GM19193 (cell line): Measurements from ENCODE around the gene COL4A2.

ENCODE experiments used
- POLR2A ChIP-seq: IDR thresholded peaks from 4 replicates; pipeline ENCODE4 v1.6.1; 2011; ENCODE audit not compliant: insufficient read depth, insufficient read length; ENCODE audit errors: extremely low read depth

The COL4A2 gene

GRCh38 chr13:110344320-110344719 is 37.2 kb downstream of the COL4A2 start:
- no peak for TF ChIP-seq POLR2A

GRCh38 chr13:110345266-110345665 is 38.2 kb downstream of the COL4A2 start:
- TF ChIP-seq POLR2A, result no peak

GRCh38 chr13:110345701-110346100 is 38.6 kb downstream of the COL4A2 start:
- no peak for TF ChIP-seq POLR2A

GRCh38 chr13:110346661-110347067 is 39.6 kb downstream of the COL4A2 start:
- TF ChIP-seq POLR2A, result no peak

- no peak for TF ChIP-seq POLR2A
Measured at GRCh38 chr13:110347088-110347487, 40.0 kb downstream of the COL4A2 start.

- TF ChIP-seq POLR2A, result no peak
Measured at GRCh38 chr13:110347535-110348308, 40.6 kb downstream of the COL4A2 start.

- no peak for TF ChIP-seq POLR2A
Measured at GRCh38 chr13:110348309-110349105, 41.4 kb downstream of the COL4A2 start.

- no peak for TF ChIP-seq POLR2A
Measured at GRCh38 chr13:110349239-110349638, 42.2 kb downstream of the COL4A2 start.

- TF ChIP-seq POLR2A, result no peak
Measured at GRCh38 chr13:110350049-110350448, 43.0 kb downstream of the COL4A2 start.

GRCh38 chr13:110350509-110350908 is 43.4 kb downstream of the COL4A2 start:
- no peak for TF ChIP-seq POLR2A

GRCh38 chr13:110351636-110352420 is 44.7 kb downstream of the COL4A2 start:
- no peak for TF ChIP-seq POLR2A

GRCh38 chr13:110352735-110353134 is 45.7 kb downstream of the COL4A2 start:
- TF ChIP-seq POLR2A, result no peak

GRCh38 chr13:110353339-110353977 is 46.4 kb downstream of the COL4A2 start:
- no peak for TF ChIP-seq POLR2A

GRCh38 chr13:110354123-110354627 is 47.1 kb downstream of the COL4A2 start:
- TF ChIP-seq POLR2A, result no peak

GRCh38 chr13:110354715-110355473 is 47.8 kb downstream of the COL4A2 start:
- TF ChIP-seq POLR2A, result no peak

GRCh38 chr13:110356362-110356761 is 49.3 kb downstream of the COL4A2 start:
- no peak for TF ChIP-seq POLR2A
